HG03159 (cell line): ENCODE results near the gene NR1D1.

ENCODE experiments used
- ATAC-seq: cut with Tn5 transposase; IDR thresholded peaks from one replicate; pipeline ENCODE4 v1.9.1; 2021; ENCODE audit warnings: mild to moderate bottlenecking, moderate library complexity; ENCODE audit not compliant: unreplicated experiment

Gene NR1D1

DNA sequence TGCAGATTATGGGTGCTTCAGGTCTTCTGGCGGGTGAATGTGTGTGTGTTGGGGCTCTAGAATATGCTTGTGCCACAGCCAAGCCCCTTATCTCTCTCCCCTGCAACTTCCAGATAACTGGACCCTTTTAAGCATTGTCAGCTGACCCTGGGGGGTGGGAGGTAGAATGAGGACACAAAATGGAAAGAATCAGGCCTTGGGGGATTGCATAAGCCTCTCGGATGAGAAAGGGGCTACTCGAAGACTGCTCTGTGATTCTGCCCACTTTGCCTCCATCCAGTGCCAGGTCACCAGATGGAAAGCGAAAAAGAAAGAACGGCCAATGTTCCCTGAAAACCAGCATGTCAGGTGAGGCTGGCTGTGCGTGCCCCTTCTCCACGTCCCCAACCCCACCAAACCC, 23.8 kb downstream of the NR1D1 start:
- no peak for ATAC-seq

GRCh38 chr17:40075942-40076498, 24.4 kb downstream of the NR1D1 start:
- no peak for ATAC-seq

DNA sequence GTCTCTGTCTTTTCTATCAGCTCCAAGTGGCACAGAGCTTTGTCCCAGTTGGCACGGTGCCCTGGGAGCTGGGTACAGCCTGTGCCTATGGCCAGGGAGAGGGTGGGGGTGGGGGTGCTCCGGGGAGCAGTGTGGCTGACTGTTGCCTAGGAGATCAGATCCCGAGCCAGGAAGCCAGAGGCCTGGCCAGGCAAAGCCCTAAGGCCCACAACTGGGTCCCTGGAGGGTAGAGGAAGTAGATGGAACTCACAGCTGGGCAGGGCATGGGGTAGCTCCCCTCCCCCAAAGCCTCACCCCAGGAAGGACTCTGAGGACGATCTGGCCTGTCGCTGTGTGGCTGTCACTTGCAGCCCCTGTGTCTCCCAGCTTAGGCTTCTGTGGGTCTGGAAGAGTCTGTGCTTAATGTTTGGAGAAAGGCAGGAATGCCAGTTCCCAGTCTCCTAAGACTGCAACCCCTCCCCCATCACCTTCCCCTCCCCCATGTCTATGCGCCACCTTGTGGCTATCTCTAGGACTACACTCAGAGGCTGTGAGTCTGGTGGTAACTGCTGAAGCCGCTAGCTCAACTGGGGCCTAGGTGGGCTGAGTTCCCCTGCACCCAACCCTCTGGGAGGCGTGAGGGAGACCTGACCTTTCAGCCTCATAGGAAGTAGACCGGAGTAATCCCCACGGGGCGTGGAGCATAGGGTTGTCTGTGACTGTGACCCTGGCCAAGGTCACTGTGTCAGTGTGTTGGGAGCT, 25.0 kb downstream of the NR1D1 start:
- ATAC-seq: no peak

DNA sequence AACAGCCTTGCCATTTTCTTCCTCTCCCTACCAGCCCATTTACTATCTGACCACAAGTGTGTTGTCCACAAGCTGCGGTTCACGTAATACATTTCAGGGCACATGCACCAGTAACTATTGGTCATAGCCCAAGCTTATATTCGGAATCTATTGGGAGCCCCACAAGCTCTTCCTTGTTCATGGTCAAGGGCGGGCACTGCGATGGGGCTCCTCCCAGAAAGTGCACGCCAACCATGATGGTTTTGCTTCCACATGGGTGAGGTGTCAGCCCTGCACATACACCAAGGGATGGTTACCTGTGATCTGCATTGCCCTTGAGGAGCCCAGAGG, 25.6 kb downstream of the NR1D1 start:
- no peak for ATAC-seq

DNA sequence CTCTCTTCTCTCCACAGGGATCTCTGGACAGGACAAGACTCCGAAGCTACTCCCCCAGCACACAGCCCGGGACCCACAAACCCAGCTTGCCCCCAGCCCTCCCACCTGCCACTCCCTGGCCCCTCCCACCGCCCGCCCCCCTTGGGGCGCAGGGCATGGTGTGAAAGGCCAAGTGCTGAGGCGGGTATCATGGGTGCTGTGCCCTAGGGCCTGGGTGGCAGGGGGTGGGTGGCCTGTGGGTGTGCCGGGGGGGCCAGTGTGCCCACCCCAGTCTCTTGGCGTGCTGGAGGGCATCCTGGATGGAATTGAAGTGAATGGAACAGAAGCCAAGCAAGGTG, 26.2 kb downstream of the NR1D1 start:
- ATAC-seq: no peak

- no peak for ATAC-seq
Measured at GRCh38 chr17:40073454-40074174, 26.8 kb downstream of the NR1D1 start.

- ATAC-seq: no peak
Measured at GRCh38 chr17:40072735-40073346, 27.5 kb downstream of the NR1D1 start.

DNA sequence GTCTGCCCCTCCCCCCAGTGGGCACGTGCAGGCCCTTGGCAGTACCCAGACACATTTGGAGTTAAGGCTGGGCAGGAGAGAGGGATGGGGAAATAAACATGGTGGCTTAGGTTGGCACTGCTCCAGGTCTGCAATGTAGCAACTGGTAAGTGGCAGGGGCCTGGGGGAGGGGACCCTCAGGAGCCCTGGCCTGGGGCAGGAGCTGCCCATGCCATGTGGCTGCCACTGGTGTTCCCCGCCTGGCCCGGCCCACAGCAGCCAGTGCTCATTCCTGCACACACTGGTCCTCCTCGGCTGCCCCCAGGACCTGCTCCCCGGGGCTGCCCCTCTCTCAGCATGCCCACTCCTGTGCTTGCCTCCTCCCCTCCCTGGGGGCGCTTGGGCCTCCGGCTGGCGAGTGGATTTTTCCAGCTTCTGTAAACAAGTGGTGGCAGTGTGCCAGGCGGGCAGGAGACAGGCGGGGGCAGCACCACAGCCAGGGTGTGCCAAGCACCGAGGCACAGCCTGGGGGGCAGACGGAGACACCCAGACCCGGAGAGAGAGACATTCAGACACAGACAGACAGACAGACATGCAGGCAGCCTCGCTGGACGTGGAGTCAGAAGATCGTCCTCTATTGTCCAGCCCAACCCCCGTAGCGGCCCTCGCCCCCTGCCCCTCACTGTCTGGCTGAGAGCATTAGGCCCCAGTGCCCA, 28.2 kb downstream of the NR1D1 start:
- ATAC-seq: no peak

GRCh38 chr17:40071313-40072039, 28.9 kb downstream of the NR1D1 start:
- no peak for ATAC-seq

DNA sequence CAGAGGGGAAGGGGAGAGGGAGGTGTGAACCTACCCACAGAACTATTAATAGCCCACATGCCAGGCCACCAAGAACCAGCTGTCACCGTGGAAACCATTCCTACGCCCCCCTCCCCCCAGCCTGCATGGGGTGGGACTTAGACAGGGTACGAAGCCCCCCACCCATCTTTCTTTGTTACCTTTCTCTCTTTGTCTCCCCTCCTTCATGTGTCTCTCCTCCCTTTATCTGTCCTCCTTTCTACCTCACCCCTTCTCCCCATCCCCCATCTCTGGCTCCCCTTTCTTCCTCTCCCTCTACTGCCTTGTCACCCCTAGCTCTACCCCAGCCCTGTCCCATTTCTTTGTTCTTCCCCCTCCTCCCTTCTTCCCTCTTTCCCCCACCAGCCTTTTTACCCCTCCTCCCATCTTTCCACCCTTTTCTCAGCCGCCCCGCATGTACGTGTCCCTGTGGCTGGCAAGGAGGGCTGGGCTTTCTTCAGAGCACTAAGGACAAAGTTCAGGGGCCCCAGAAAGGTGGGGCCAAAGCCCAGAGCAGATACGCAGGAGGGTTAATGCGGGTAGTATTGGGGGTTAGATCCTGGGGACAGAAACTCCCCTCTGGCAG, 29.6 kb downstream of the NR1D1 start:
- no peak for ATAC-seq

DNA sequence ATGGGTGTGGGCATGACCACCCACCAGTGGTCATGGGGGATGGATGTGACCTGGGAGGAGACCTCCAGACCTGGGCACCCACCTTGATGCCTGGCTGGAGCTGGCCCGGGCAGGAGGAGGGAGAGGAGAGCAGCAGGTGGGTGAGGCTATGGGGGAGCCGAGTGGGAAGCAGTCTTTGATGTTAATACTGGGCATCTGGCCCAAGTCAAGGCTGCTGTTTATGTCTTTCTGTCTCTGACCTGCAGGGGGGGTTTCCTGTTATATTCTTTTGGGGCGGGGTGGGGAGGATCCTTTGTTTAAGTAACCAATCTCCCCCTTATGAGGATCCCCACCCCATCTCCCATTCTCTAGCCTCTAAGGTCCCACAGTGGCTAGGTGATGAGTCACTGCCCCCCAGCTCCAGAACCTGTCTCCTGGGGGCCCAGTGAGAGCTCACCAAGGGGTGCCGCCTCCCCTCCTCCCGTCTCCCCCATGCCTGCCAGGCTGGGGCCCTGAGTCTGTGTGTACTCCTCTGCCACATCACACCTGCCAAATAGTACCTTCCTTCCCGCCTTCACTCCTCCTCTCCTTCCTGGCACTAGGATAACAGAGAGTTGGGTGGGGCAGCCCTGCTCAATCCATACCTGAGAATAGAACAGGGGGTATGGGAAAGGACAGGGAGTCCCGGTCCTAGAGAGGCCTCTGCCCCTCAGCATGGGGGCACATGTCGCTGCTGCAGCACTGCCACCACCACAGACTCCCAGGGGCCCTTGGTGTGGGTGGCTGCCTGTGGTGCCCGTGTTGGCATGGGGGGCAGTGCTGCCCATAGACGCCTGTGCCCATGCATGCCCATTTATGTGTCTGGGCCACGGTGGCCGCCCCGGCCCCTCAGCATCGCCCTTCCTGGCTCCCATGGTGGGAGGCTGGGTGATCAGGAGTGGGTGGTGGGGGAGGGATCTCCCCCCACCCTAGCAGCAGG, 30.4 kb downstream of the NR1D1 start:
- ATAC-seq: no peak

DNA sequence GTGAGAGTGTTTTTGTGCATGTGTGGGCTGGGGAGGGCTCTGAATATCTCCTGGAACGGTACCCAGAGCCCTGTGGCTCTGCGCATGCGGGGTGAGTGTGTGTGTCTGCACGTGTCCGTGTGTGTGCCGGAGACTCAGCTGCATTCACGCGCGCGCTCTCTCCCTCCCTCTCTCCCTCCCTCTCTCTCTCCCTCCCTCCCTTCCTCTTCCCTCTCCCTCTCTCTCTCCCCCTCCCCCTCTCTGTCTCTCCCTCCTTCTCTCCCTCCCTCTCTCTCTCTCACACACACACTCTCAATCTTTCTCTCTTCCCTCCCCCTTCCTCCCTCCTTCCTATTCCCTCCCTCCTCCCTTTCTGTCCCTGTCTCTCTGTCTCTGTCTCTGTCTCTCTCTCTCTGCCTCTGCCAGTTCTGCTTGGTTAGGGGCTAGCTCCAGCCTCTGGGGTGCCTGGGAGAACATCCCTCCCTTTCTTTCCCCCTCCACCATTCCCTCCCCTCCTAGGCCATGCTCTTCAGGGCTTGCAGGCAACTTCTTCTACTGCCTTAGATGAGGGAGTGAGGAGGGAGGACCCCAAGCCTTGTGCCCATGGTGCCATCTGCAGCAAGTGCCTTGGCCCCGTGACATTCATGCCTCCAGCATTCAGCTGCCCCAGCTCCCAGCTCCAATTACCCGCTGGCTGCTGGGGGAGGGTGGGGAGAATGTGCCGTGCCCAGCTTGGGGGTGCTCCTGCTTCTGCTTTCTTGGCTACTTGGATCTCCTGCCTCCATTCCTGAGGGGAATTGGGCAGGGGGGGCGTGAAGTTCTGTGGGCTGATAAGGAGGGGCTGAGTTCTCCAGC, 31.3 kb downstream of the NR1D1 start:
- ATAC-seq: no peak

GRCh38 chr17:40068584-40068916, 31.8 kb downstream of the NR1D1 start:
- no peak for ATAC-seq

- no peak for ATAC-seq
Measured at GRCh38 chr17:40068129-40068581, 32.2 kb downstream of the NR1D1 start.

GRCh38 chr17:40067710-40068109, 32.7 kb downstream of the NR1D1 start:
- ATAC-seq: no peak

GRCh38 chr17:40065769-40066510, 34.4 kb downstream of the NR1D1 start:
- no peak for ATAC-seq

- no peak for ATAC-seq
Measured at GRCh38 chr17:40064971-40065768, 35.2 kb downstream of the NR1D1 start.
